MM.1S (cell line): ENCODE measurements around the gene SHC3.

ENCODE experiments used
- EZH2 ChIP-seq: fragments of 300-600 bp; sonication (generic); optimal IDR thresholded peaks from 2 replicates; pipeline ENCODE3; 2017; ENCODE audit warnings: low read depth, mild to moderate bottlenecking, antibody characterized with exemption, low read length, mixed read lengths
- EZH2phosphoT487 ChIP-seq: fragments of 300-600 bp; sonication (generic); IDR thresholded peaks from 2 replicates; pipeline ENCODE4 v1.6.1; 2018; ENCODE audit warnings: antibody characterized with exemption, low read length
- TF ChIP-seq, protein P1 (sequence below): fragments of 300-600 bp; sonication (generic); IDR thresholded peaks from 2 replicates; pipeline ENCODE4 v1.5.1; 2016; ENCODE audit warnings: antibody characterized with exemption, low read length, mixed read lengths

DNA sequence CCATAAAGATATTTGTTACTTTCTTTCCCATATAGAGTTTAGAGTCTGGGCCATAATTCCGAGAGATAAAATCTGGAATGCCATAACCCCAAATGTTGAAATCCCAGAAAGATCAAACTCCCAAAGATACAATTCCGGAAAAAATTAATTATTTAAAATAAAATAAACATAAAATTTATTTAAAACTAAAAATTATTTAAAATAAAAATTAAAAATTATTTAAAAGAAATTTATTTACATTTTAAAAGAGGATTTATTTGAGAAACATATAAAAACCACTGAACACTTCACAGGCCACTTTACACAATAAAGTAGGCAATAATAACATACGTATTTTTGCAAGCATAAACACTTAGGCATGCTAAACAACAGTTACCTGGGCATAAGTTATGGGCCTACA lies 57.9 kb downstream of the SHC3 start:
- TF ChIP-seq, protein P1, sequence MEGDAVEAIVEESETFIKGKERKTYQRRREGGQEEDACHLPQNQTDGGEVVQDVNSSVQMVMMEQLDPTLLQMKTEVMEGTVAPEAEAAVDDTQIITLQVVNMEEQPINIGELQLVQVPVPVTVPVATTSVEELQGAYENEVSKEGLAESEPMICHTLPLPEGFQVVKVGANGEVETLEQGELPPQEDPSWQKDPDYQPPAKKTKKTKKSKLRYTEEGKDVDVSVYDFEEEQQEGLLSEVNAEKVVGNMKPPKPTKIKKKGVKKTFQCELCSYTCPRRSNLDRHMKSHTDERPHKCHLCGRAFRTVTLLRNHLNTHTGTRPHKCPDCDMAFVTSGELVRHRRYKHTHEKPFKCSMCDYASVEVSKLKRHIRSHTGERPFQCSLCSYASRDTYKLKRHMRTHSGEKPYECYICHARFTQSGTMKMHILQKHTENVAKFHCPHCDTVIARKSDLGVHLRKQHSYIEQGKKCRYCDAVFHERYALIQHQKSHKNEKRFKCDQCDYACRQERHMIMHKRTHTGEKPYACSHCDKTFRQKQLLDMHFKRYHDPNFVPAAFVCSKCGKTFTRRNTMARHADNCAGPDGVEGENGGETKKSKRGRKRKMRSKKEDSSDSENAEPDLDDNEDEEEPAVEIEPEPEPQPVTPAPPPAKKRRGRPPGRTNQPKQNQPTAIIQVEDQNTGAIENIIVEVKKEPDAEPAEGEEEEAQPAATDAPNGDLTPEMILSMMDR = no peak
- TF ChIP-seq EZH2phosphoT487 (no peak), EZH2 (no peak)
